Hematopoietic multipotent progenitor cell (in vitro differentiated cells): ENCODE data around the gene MARK1. TPM values are rescaled to one million over a fixed set of nuclear protein-coding genes. Genes with fewer than 3 reads are reported as not detected.
"Not testable (repeated sequence)": the region's sequence is repeated elsewhere in the genome, so short reads cannot be mapped to it uniquely, and the experiment has no call there.

Experiments
- DNase-seq, 3 donors: peaks; one replicate each; pipeline ENCODE4 v3.0.0-alpha.2; 2011 to 2015; ENCODE audit warnings: low read depth in 2 of 3, low spot score in 2 of 3
- total RNA-seq: library from RNA; depleted of rRNA; stranded (reverse); fragments of >200 nt; gene quantifications from one replicate; pipeline ENCODE4 v1.2.3, GENCODE V29; 2012

Gene MARK1
- total RNA-seq, 1 donor = not detected

- not testable (repeated sequence) for DNase-seq
These were observed 77.7 kb downstream of the MARK1 start for GRCh38 chr1:220605651-220606050.

GRCh38 chr1:220611100-220611499 lies 83.2 kb downstream of the MARK1 start:
- not testable (repeated sequence) for DNase-seq

GRCh38 chr1:220616836-220617235 lies 88.9 kb downstream of the MARK1 start:
- no peak for DNase-seq

- DNase-seq = no peak
These were observed 100.5 kb downstream of the MARK1 start for GRCh38 chr1:220628431-220628830.

GRCh38 chr1:220631238-220631815 lies 103.4 kb downstream of the MARK1 start:
- DNase-seq = no peak

- DNase-seq = no peak
These were observed 109.8 kb downstream of the MARK1 start for GRCh38 chr1:220637759-220638158.

- DNase-seq = no peak
These were observed 114.3 kb downstream of the MARK1 start for GRCh38 chr1:220642285-220642684.

GRCh38 chr1:220652995-220653394 lies 125.1 kb downstream of the MARK1 start:
- DNase-seq = no peak

GRCh38 chr1:220655509-220655908 lies 127.6 kb downstream of the MARK1 start:
- DNase-seq = no peak

GRCh38 chr1:220655961-220656740 lies 128.2 kb downstream of the MARK1 start:
- no peak for DNase-seq

GRCh38 chr1:220666349-220666748 lies 138.4 kb downstream of the MARK1 start:
- DNase-seq = no peak

- no peak for DNase-seq
These were observed 141.1 kb downstream of the MARK1 start for GRCh38 chr1:220669005-220669404.

GRCh38 chr1:220670365-220670764 lies 142.4 kb downstream of the MARK1 start:
- DNase-seq = no peak

- no peak for DNase-seq
These were observed 146.0 kb downstream of the MARK1 start for GRCh38 chr1:220673921-220674320.

- no peak for DNase-seq
These were observed 149.3 kb downstream of the MARK1 start for GRCh38 chr1:220677251-220677650.

GRCh38 chr1:220680085-220680687 lies 152.2 kb downstream of the MARK1 start:
- peak; percentile 6 to 56 (median 31) for DNase-seq

GRCh38 chr1:220681220-220681880 lies 153.4 kb downstream of the MARK1 start:
- peak in 1 of 3 donors; percentile 17 for DNase-seq

- no peak for DNase-seq
These were observed 155.1 kb downstream of the MARK1 start for GRCh38 chr1:220682901-220683576.

GRCh38 chr1:220683716-220684115 lies 155.8 kb downstream of the MARK1 start:
- not testable (repeated sequence) for DNase-seq

GRCh38 chr1:220684890-220685289 lies 157.0 kb downstream of the MARK1 start:
- DNase-seq = no peak

- no peak for DNase-seq
These were observed 157.9 kb downstream of the MARK1 start for GRCh38 chr1:220685879-220686278.
